HepG2 (cell line): ENCODE data around the gene CCDC73.

Experiments
- CREB1 ChIP-seq, 2 experiments: fragments of 450-650 bp in 1 of 2; IDR thresholded peaks; 2 replicates each; pipeline ENCODE4 v1.6.1; 2016 to 2017; ENCODE audit warnings: control low read depth in 1 of 2, mild to moderate bottlenecking in 1 of 2, missing compliant biosample characterization in 1 of 2, missing genetic modification characterization in 1 of 2
- NCOR1 ChIP-seq: fragments of 200-600 bp; sonication (generic); IDR thresholded peaks from 2 replicates; pipeline ENCODE4 v1.7.0; 2017; ENCODE audit warnings: antibody characterized with exemption, low read length, borderline replicate concordance
- SP2 ChIP-seq: sonication (generic); formaldehyde crosslinking; IDR thresholded peaks from 2 replicates; pipeline ENCODE4 v1.5.1; 2020; ENCODE audit warnings: mild to moderate bottlenecking, missing genetic modification reagents
- USF2 ChIP-seq, 2 experiments: sonication (generic) in 1 of 2; formaldehyde crosslinking in 1 of 2; IDR thresholded peaks; 2 replicates each; pipeline versions ENCODE4 v1.5.1 to v1.6.1; 2011 to 2020; ENCODE audit warnings: borderline replicate concordance in 1 of 2, low read depth in 1 of 2, low read length in 1 of 2, mild to moderate bottlenecking in 1 of 2, missing genetic modification reagents in 1 of 2, moderate library complexity in 1 of 2
- ZNF18 ChIP-seq: sonication (generic); formaldehyde crosslinking; IDR thresholded peaks from 2 replicates; pipeline ENCODE4 v1.8.0; 2022; ENCODE audit warnings: mild to moderate bottlenecking, missing genetic modification reagents; ENCODE audit not compliant: insufficient replicate concordance
- ZNF629 ChIP-seq: sonication (generic); formaldehyde crosslinking; conservative IDR thresholded peaks from 2 replicates; pipeline ENCODE4 v1.5.0; 2020; ENCODE audit warnings: missing genetic modification reagents
- ZSCAN21 ChIP-seq: sonication (generic); formaldehyde crosslinking; IDR thresholded peaks from 2 replicates; pipeline ENCODE4 v1.8.0; 2022; ENCODE audit warnings: mild to moderate bottlenecking, missing genetic modification reagents, moderate library complexity, borderline replicate concordance
- ZUFSP ChIP-seq: sonication (generic); formaldehyde crosslinking; IDR thresholded peaks from 2 replicates; pipeline ENCODE4 v1.9.0; 2021; ENCODE audit warnings: missing genetic modification reagents, mild to moderate bottlenecking, borderline replicate concordance
- TF ChIP-seq, protein P1 (sequence below): sonication (generic); formaldehyde crosslinking; IDR thresholded peaks from 2 replicates; pipeline ENCODE4 v1.4.0; 2020; ENCODE audit warnings: missing genetic modification reagents, borderline replicate concordance
- TF ChIP-seq, protein P2 (sequence below): fragments of 450-650 bp; IDR thresholded peaks from 2 replicates; pipeline ENCODE4 v1.6.1; 2017; ENCODE audit warnings: mild to moderate bottlenecking
- TF ChIP-seq, protein P3 (sequence below): sonication (generic); formaldehyde crosslinking; IDR thresholded peaks from 2 replicates; pipeline ENCODE4 v1.5.0; 2020; ENCODE audit warnings: mild to moderate bottlenecking, missing genetic modification reagents, moderate library complexity

- TF ChIP-seq ZSCAN21 (CRISPR knock-in tag) (no peak), CREB1 (IDR thresholded peaks at IDR 0.05) (no peak), CREB1 (CRISPR knock-in tag; IDR thresholded peaks at IDR 0.05) (no peak), USF2 (IDR thresholded peaks at IDR 0.05; ENCODE audit: low read depth, low read length) (no peak), USF2 (CRISPR knock-in tag; IDR thresholded peaks at IDR 0.05; ENCODE audit: borderline replicate concordance) (no peak), ZNF18 (no peak), NCOR1 (no peak), SP2 (CRISPR knock-in tag) (no peak), ZUFSP (CRISPR knock-in tag) (no peak), ZNF629 (CRISPR knock-in tag) (no peak)
- TF ChIP-seq, protein P1, sequence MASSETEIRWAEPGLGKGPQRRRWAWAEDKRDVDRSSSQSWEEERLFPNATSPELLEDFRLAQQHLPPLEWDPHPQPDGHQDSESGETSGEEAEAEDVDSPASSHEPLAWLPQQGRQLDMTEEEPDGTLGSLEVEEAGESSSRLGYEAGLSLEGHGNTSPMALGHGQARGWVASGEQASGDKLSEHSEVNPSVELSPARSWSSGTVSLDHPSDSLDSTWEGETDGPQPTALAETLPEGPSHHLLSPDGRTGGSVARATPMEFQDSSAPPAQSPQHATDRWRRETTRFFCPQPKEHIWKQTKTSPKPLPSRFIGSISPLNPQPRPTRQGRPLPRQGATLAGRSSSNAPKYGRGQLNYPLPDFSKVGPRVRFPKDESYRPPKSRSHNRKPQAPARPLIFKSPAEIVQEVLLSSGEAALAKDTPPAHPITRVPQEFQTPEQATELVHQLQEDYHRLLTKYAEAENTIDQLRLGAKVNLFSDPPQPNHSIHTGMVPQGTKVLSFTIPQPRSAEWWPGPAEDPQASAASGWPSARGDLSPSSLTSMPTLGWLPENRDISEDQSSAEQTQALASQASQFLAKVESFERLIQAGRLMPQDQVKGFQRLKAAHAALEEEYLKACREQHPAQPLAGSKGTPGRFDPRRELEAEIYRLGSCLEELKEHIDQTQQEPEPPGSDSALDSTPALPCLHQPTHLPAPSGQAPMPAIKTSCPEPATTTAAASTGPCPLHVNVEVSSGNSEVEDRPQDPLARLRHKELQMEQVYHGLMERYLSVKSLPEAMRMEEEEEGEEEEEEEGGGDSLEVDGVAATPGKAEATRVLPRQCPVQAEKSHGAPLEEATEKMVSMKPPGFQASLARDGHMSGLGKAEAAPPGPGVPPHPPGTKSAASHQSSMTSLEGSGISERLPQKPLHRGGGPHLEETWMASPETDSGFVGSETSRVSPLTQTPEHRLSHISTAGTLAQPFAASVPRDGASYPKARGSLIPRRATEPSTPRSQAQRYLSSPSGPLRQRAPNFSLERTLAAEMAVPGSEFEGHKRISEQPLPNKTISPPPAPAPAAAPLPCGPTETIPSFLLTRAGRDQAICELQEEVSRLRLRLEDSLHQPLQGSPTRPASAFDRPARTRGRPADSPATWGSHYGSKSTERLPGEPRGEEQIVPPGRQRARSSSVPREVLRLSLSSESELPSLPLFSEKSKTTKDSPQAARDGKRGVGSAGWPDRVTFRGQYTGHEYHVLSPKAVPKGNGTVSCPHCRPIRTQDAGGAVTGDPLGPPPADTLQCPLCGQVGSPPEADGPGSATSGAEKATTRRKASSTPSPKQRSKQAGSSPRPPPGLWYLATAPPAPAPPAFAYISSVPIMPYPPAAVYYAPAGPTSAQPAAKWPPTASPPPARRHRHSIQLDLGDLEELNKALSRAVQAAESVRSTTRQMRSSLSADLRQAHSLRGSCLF, result no peak
- TF ChIP-seq, protein P2, sequence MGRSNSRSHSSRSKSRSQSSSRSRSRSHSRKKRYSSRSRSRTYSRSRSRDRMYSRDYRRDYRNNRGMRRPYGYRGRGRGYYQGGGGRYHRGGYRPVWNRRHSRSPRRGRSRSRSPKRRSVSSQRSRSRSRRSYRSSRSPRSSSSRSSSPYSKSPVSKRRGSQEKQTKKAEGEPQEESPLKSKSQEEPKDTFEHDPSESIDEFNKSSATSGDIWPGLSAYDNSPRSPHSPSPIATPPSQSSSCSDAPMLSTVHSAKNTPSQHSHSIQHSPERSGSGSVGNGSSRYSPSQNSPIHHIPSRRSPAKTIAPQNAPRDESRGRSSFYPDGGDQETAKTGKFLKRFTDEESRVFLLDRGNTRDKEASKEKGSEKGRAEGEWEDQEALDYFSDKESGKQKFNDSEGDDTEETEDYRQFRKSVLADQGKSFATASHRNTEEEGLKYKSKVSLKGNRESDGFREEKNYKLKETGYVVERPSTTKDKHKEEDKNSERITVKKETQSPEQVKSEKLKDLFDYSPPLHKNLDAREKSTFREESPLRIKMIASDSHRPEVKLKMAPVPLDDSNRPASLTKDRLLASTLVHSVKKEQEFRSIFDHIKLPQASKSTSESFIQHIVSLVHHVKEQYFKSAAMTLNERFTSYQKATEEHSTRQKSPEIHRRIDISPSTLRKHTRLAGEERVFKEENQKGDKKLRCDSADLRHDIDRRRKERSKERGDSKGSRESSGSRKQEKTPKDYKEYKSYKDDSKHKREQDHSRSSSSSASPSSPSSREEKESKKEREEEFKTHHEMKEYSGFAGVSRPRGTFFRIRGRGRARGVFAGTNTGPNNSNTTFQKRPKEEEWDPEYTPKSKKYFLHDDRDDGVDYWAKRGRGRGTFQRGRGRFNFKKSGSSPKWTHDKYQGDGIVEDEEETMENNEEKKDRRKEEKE, result no peak
- TF ChIP-seq, protein P3, sequence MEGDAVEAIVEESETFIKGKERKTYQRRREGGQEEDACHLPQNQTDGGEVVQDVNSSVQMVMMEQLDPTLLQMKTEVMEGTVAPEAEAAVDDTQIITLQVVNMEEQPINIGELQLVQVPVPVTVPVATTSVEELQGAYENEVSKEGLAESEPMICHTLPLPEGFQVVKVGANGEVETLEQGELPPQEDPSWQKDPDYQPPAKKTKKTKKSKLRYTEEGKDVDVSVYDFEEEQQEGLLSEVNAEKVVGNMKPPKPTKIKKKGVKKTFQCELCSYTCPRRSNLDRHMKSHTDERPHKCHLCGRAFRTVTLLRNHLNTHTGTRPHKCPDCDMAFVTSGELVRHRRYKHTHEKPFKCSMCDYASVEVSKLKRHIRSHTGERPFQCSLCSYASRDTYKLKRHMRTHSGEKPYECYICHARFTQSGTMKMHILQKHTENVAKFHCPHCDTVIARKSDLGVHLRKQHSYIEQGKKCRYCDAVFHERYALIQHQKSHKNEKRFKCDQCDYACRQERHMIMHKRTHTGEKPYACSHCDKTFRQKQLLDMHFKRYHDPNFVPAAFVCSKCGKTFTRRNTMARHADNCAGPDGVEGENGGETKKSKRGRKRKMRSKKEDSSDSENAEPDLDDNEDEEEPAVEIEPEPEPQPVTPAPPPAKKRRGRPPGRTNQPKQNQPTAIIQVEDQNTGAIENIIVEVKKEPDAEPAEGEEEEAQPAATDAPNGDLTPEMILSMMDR (CRISPR knock-in tag), result no peak
Observed at GRCh38 chr11:32722255-32722654, 72.2 kb downstream of the CCDC73 start.
